Liver (tissue), 9 donors: ENCODE results near the gene P4HA2. TPM values are rescaled to one million over a fixed set of nuclear protein-coding genes. Genes with fewer than 3 reads are reported as not detected.

Source experiments
- DNase-seq: peaks from one replicate; pipeline ENCODE4 v3.0.0-alpha.2; 2017; ENCODE audit warnings: low spot score
- H3K27ac ChIP-seq, 2 donors: one replicate each; pipeline ENCODE4 v1.7.0; 2013; ENCODE audit warnings: inconsistent platforms in 2 of 2, low read length in 2 of 2, control low read depth in 1 of 2, low read depth in 1 of 2, mild to moderate bottlenecking in 1 of 2
- H3K27me3 ChIP-seq, 4 donors: one replicate each; pipeline versions ENCODE4 v1.6.1 to v1.7.0; 2013; ENCODE audit warnings: low read length in 3 of 4, inconsistent platforms in 1 of 4, mild to moderate bottlenecking in 1 of 4, moderate library complexity in 1 of 4; ENCODE audit not compliant: control insufficient read depth in 4 of 4, insufficient read depth in 4 of 4
- H3K36me3 ChIP-seq, 4 donors: one replicate each; pipeline versions ENCODE4 v1.6.1 to v1.7.0; 2013; ENCODE audit warnings: low read length in 3 of 4, mild to moderate bottlenecking in 3 of 4, low read depth in 1 of 4, moderate library complexity in 1 of 4; ENCODE audit not compliant: control insufficient read depth in 4 of 4, insufficient read depth in 3 of 4
- H3K4me1 ChIP-seq, 4 donors: one replicate each; pipeline versions ENCODE4 v1.6.1 to v1.7.0; 2013; ENCODE audit warnings: low read length in 3 of 4, mild to moderate bottlenecking in 3 of 4, moderate library complexity in 1 of 4; ENCODE audit not compliant: control insufficient read depth in 4 of 4, insufficient read depth in 4 of 4
- H3K4me3 ChIP-seq, 3 donors: one replicate each; pipeline versions ENCODE4 v1.6.1 to v1.7.0; 2013; ENCODE audit warnings: low read length in 3 of 3, control low read depth in 1 of 3, low read depth in 1 of 3, mild to moderate bottlenecking in 1 of 3
- H3K9ac ChIP-seq, 2 donors: one replicate each; pipeline ENCODE4 v1.7.0; 2013; ENCODE audit warnings: low read length in 2 of 2, mild to moderate bottlenecking in 2 of 2, moderate library complexity in 2 of 2, control low read depth in 1 of 2, low read depth in 1 of 2
- H3K9me3 ChIP-seq, 4 donors: one replicate each; pipeline versions ENCODE4 v1.6.1 to v1.7.0; 2013; ENCODE audit warnings: low read length in 3 of 4; ENCODE audit not compliant: control insufficient read depth in 4 of 4
- ATF3 ChIP-seq: IDR thresholded peaks from 2 replicates; pipeline ENCODE4 v1.6.1; 2016; ENCODE audit warnings: antibody characterized with exemption
- CTCF ChIP-seq: fragments of 150-350 bp; IDR thresholded peaks from 2 replicates; pipeline ENCODE4 v1.5.1; 2017; ENCODE audit warnings: improper control_type of control experiment, low read depth, low read length; ENCODE audit not compliant: missing input control
- EGR1 ChIP-seq, 2 donors: IDR thresholded peaks; 2 replicates each; pipeline ENCODE4 v1.6.1; 2016 to 2018; ENCODE audit warnings: antibody characterized with exemption in 2 of 2, low read depth in 2 of 2
- FOXA1 ChIP-seq: IDR thresholded peaks from 2 replicates; pipeline ENCODE4 v1.6.1; 2016; ENCODE audit warnings: antibody characterized with exemption
- FOXA2 ChIP-seq: IDR thresholded peaks from 2 replicates; pipeline ENCODE4 v1.6.1; 2016; ENCODE audit warnings: antibody characterized with exemption
- GABPA ChIP-seq, 2 donors: IDR thresholded peaks in 1 of 2; conservative IDR thresholded peaks in 1 of 2; 2 replicates each; pipeline ENCODE4 v1.6.1; 2016; ENCODE audit warnings: antibody characterized with exemption in 2 of 2, mild to moderate bottlenecking in 1 of 2, moderate library complexity in 1 of 2
- HNF4A ChIP-seq, 2 donors: conservative IDR thresholded peaks; 2 replicates each; pipeline ENCODE4 v1.6.1; 2016; ENCODE audit warnings: antibody characterized with exemption in 2 of 2, mild to moderate bottlenecking in 2 of 2
- HNF4G ChIP-seq: IDR thresholded peaks from 2 replicates; pipeline ENCODE4 v1.6.1; 2016; ENCODE audit warnings: antibody characterized with exemption
- JUND ChIP-seq, 2 donors: IDR thresholded peaks; 2 replicates each; pipeline ENCODE4 v1.6.1; 2016; ENCODE audit warnings: antibody characterized with exemption in 2 of 2
- MAX ChIP-seq: IDR thresholded peaks from 2 replicates; pipeline ENCODE4 v1.6.1; 2016; ENCODE audit warnings: antibody characterized with exemption
- NR2F2 ChIP-seq: IDR thresholded peaks from 2 replicates; pipeline ENCODE4 v1.6.1; 2016; ENCODE audit warnings: antibody characterized with exemption
- RAD21 ChIP-seq, 2 donors: IDR thresholded peaks; 2 replicates each; pipeline ENCODE4 v1.6.1; 2016; ENCODE audit warnings: antibody characterized with exemption in 2 of 2, mild to moderate bottlenecking in 2 of 2
- REST ChIP-seq: IDR thresholded peaks from 2 replicates; pipeline ENCODE4 v1.6.1; 2016; ENCODE audit warnings: antibody characterized with exemption, mild to moderate bottlenecking
- RXRA ChIP-seq, 2 donors: IDR thresholded peaks; 2 replicates each; pipeline ENCODE4 v1.6.1; 2017 to 2018; ENCODE audit warnings: antibody characterized with exemption in 2 of 2, mild to moderate bottlenecking in 1 of 2
- SP1 ChIP-seq: IDR thresholded peaks from 2 replicates; pipeline ENCODE4 v1.6.1; 2018; ENCODE audit warnings: antibody characterized with exemption, mild to moderate bottlenecking
- TAF1 ChIP-seq: conservative IDR thresholded peaks from 2 replicates; pipeline ENCODE4 v1.6.1; 2016; ENCODE audit warnings: antibody characterized with exemption, mild to moderate bottlenecking
- YY1 ChIP-seq: IDR thresholded peaks from 2 replicates; pipeline ENCODE4 v1.6.1; 2016; ENCODE audit warnings: antibody characterized with exemption, mild to moderate bottlenecking
- ZBTB33 ChIP-seq: IDR thresholded peaks from 2 replicates; pipeline ENCODE4 v1.6.1; 2016; ENCODE audit warnings: antibody characterized with exemption
- WGBS: extraction: QIAGEN DNeasy Blood & Tissue Kit; methylation state at CpG from one replicate; pipeline ENCODE4 v1.1.7; 2013; 5-methylcytosine and 5-hydroxymethylcytosine counted together
- polyA plus RNA-seq, 2 donors: library from polyadenylated mRNA; stranded (reverse) in 1 of 2; unstranded in 1 of 2; fragments of 200-250 nt in 1 of 2; fragments of >200 nt in 1 of 2; fragmentation: Nextera tagmentation in 1 of 2; extraction: Ambion mirVana in 1 of 2; gene quantifications; one replicate each; pipeline versions ENCODE4 v1.2.1 to v1.2.3, GENCODE V29; 2013 to 2015
- total RNA-seq, 2 donors: library from RNA; depleted of rRNA; stranded (reverse); fragments of >200 nt; gene quantifications; one replicate each; pipeline ENCODE4 v1.2.3, GENCODE V29; 2014
- donor health status: healthy.
- donor health status: healthy.
- donor health status: healthy.
- donor health status: healthy.
- donor health status: healthy.

P4HA2 gene
- total and polyA plus RNA-seq, 4 donors, result 4.6 to 7.9 (median 6.1) TPM

GRCh38 chr5:132234684-132235062, 7.0 kb upstream of the P4HA2 start:
- 93% methylated on average over 2 of the region's 2 CpGs for WGBS

More at GRCh38 chr5:132234684-132235062, 7.0 kb upstream of the P4HA2 start:
- Histone ChIP-seq H3K27me3 (no peaks in the 10 kb centered on the region), H3K9me3 (no peaks in the 10 kb centered on the region), H3K4me1 (peaks cover 0 to 10% (median 5%) of the 10 kb centered on the region in 4 donors), H3K9ac (no peak overlapping the region), H3K36me3 (no peaks in the 10 kb centered on the region), H3K4me3 (no peak overlapping the region), H3K27ac (no peak overlapping the region)
- TF ChIP-seq REST (no peak), TAF1 (no peak), CTCF (no peak), HNF4G (no peak), RAD21 (IDR thresholded peaks at IDR 0.05) (no peak), YY1 (no peak), GABPA (IDR thresholded peaks at IDR 0.05 in 1 of 2, conservative IDR thresholded peaks at IDR 0.05 in 1 of 2) (no peak), FOXA2 (no peak), RXRA (IDR thresholded peaks at IDR 0.05) (no peak), JUND (IDR thresholded peaks at IDR 0.05) (no peak), EGR1 (IDR thresholded peaks at IDR 0.05; ENCODE audit: low read depth in 2 of 2) (no peak), ATF3 (no peak), ZBTB33 (no peak), SP1 (no peak), MAX (no peak), NR2F2 (no peak), FOXA1 (no peak), HNF4A (conservative IDR thresholded peaks at IDR 0.05) (no peak)
- no peak for DNase-seq
